ENCODE results near the gene TMPRSS12.

TMPRSS12 gene

GRCh38 chr12:50916292-50916691 lies 73.6 kb downstream of the TMPRSS12 start:
- no peak for DNase-seq (ENCODE audit: extremely low spot score)
- ChIA-PET CTCF (no interaction called here), POLR2A (no interaction called here)
- TF ChIP-seq FOXA1 (IDR thresholded peaks at IDR 0.05) (no peak), HDGF (IDR thresholded peaks at IDR 0.05; ENCODE audit: borderline replicate concordance) (no peak), SUZ12 (IDR thresholded peaks at IDR 0.05) (no peak), NFRKB (IDR thresholded peaks at IDR 0.05) (no peak), SP1 (IDR thresholded peaks at IDR 0.05) (no peak), FOXM1 (IDR thresholded peaks at IDR 0.05; ENCODE audit: borderline replicate concordance) (no peak), ZNF384 (IDR thresholded peaks at IDR 0.05) (no peak), BHLHE40 (IDR thresholded peaks at IDR 0.05; ENCODE audit: borderline replicate concordance) (no peak), L3MBTL2 (conservative IDR thresholded peaks at IDR 0.05) (no peak)

GRCh38 chr12:50918584-50919316 lies 76.0 kb downstream of the TMPRSS12 start:
- ChIA-PET CTCF (interaction anchor here (0.6 kb wide), 1 partner anchor 25 kb away, joined by 3 read pairs; no protein-coding TSS in a partner anchor), POLR2A (no interaction called here)
- DNase-seq (ENCODE audit: extremely low spot score) = no peak
- TF ChIP-seq NFRKB (IDR thresholded peaks at IDR 0.05) (no peak), BHLHE40 (IDR thresholded peaks at IDR 0.05; ENCODE audit: borderline replicate concordance) (no peak), FOXM1 (IDR thresholded peaks at IDR 0.05; ENCODE audit: borderline replicate concordance) (no peak), HDGF (IDR thresholded peaks at IDR 0.05; ENCODE audit: borderline replicate concordance) (no peak), FOXA1 (IDR thresholded peaks at IDR 0.05) (no peak), LEF1 (IDR thresholded peaks at IDR 0.05; ENCODE audit: borderline replicate concordance) (no peak), TARDBP (IDR thresholded peaks at IDR 0.05) (no peak)

- ChIA-PET CTCF (interaction anchor here (0.6 kb wide), 1 partner anchor 105 kb away, joined by 3 read pairs; no protein-coding TSS in a partner anchor), POLR2A (interaction anchor here (0.5 to 0.6 kb wide), 2 partner anchors 8 to 169 kb away, joined by 3 read pairs; no protein-coding TSS in a partner anchor)
- TF ChIP-seq FOXM1 (IDR thresholded peaks at IDR 0.05; ENCODE audit: borderline replicate concordance) (no peak), CTBP1 (IDR thresholded peaks at IDR 0.05; ENCODE audit: borderline replicate concordance) (no peak), ZNF384 (IDR thresholded peaks at IDR 0.05) (no peak), FOXK2 (IDR thresholded peaks at IDR 0.05) (no peak), FOXA1 (IDR thresholded peaks at IDR 0.05) (no peak), ELF4 (IDR thresholded peaks at IDR 0.05) (no peak)
- no peak for DNase-seq (ENCODE audit: extremely low spot score)
Measured at GRCh38 chr12:50922820-50923219, 80.1 kb downstream of the TMPRSS12 start.

GRCh38 chr12:50923361-50924130 lies 80.8 kb downstream of the TMPRSS12 start:
- no peak for TF ChIP-seq CTBP1 (IDR thresholded peaks at IDR 0.05; ENCODE audit: borderline replicate concordance)
- TF ChIP-seq FOXA1 (IDR thresholded peaks at IDR 0.05) = no peak
- no peak for TF ChIP-seq BHLHE40 (IDR thresholded peaks at IDR 0.05; ENCODE audit: borderline replicate concordance)
- no peak for TF ChIP-seq NFRKB (IDR thresholded peaks at IDR 0.05)
- TF ChIP-seq LEF1 (IDR thresholded peaks at IDR 0.05; ENCODE audit: borderline replicate concordance) = no peak
- TF ChIP-seq HDGF (IDR thresholded peaks at IDR 0.05; ENCODE audit: borderline replicate concordance) = no peak
- TF ChIP-seq SP1 (IDR thresholded peaks at IDR 0.05) = no peak
- TF ChIP-seq TARDBP (IDR thresholded peaks at IDR 0.05) = no peak
- TF ChIP-seq ELF4 (IDR thresholded peaks at IDR 0.05) = no peak
- TF ChIP-seq ZNF384 (IDR thresholded peaks at IDR 0.05) = no peak
- TF ChIP-seq, protein P1, sequence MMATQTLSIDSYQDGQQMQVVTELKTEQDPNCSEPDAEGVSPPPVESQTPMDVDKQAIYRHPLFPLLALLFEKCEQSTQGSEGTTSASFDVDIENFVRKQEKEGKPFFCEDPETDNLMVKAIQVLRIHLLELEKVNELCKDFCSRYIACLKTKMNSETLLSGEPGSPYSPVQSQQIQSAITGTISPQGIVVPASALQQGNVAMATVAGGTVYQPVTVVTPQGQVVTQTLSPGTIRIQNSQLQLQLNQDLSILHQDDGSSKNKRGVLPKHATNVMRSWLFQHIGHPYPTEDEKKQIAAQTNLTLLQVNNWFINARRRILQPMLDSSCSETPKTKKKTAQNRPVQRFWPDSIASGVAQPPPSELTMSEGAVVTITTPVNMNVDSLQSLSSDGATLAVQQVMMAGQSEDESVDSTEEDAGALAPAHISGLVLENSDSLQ (IDR thresholded peaks at IDR 0.05) = no peak
- no peak for TF ChIP-seq FOXK2 (IDR thresholded peaks at IDR 0.05)
- TF ChIP-seq L3MBTL2 (conservative IDR thresholded peaks at IDR 0.05) = no peak; the same call in 1 of the 2 replicates
- TF ChIP-seq ARNT (IDR thresholded peaks at IDR 0.05) = no peak
- no peak for TF ChIP-seq FOXM1 (IDR thresholded peaks at IDR 0.05; ENCODE audit: borderline replicate concordance)
- TF ChIP-seq SUZ12 (IDR thresholded peaks at IDR 0.05) = no peak
- CTCF ChIA-PET = interaction anchor here (0.6 kb wide), 1 partner anchor 104 kb away, joined by 3 read pairs; no protein-coding TSS in a partner anchor
- POLR2A ChIA-PET = interaction anchor here (0.5 to 1.9 kb wide), 3 partner anchors 9 to 105 kb away, joined by 3 to 8 read pairs (median 3); no protein-coding TSS in a partner anchor
- DNase-seq (ENCODE audit: extremely low spot score) = no peak

DNA sequence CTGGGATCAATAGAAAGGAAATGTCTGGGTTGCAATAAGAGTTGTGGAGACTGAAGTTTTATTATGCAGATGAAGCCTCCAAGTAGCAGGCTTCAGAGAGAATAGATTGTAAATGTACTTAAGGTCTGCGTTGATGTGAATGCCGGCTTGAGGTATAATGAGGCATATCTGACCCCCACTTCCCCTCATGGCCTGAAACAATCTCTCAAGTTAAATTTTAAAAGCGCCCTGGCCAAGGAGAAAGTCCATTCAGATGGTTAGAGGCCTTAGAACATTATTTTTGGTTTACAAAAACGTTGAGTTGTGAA lies 81.4 kb downstream of the TMPRSS12 start:
- TF ChIP-seq, protein P1 (IDR thresholded peaks at IDR 0.05) = no peak
- TF ChIP-seq SUZ12 (IDR thresholded peaks at IDR 0.05) (no peak), BHLHE40 (IDR thresholded peaks at IDR 0.05; ENCODE audit: borderline replicate concordance) (no peak), NFRKB (IDR thresholded peaks at IDR 0.05) (no peak), ELF4 (IDR thresholded peaks at IDR 0.05) (no peak), LEF1 (IDR thresholded peaks at IDR 0.05; ENCODE audit: borderline replicate concordance) (no peak), FOXA1 (IDR thresholded peaks at IDR 0.05) (no peak), SP1 (IDR thresholded peaks at IDR 0.05) (no peak), FOXK2 (IDR thresholded peaks at IDR 0.05) (no peak), CTBP1 (IDR thresholded peaks at IDR 0.05; ENCODE audit: borderline replicate concordance) (no peak), ZNF384 (IDR thresholded peaks at IDR 0.05) (no peak), L3MBTL2 (conservative IDR thresholded peaks at IDR 0.05) (no peak), ARNT (IDR thresholded peaks at IDR 0.05) (no peak)
- CTCF ChIA-PET = no interaction called here
- no peak for DNase-seq (ENCODE audit: extremely low spot score)
- POLR2A ChIA-PET = interaction anchor here (0.6 to 1.9 kb wide), 4 partner anchors 10 to 104 kb away, joined by 3 to 8 read pairs (median 4); no protein-coding TSS in a partner anchor

All from HEK293T (cell line).